Esophagus squamous epithelium (tissue), 4 donors: ENCODE measurements around the gene ADAMTSL1.

Experiments used
- CTCF ChIP-seq, 6 experiments: fragments of 450-650 bp in 4 of 6; fragments of 200-600 bp in 2 of 6; sonication (generic) in 2 of 6; IDR thresholded peaks; one replicate each; pipeline ENCODE4 v1.5.1; 2016 to 2019; ENCODE audit warnings: antibody characterized with exemption in 6 of 6, mild to moderate bottlenecking in 4 of 6, moderate library complexity in 4 of 6
- POLR2A ChIP-seq, 4 donors: fragments of 450-650 bp; IDR thresholded peaks; one replicate each; pipeline ENCODE4 v1.6.1; 2017; ENCODE audit warnings: antibody characterized with exemption in 4 of 4, mild to moderate bottlenecking in 4 of 4, moderate library complexity in 3 of 4

GRCh38 chr9:18848657-18849056 is 374.7 kb downstream of the ADAMTSL1 start:
- no peak for TF ChIP-seq POLR2A (IDR thresholded peaks at IDR 0.05)
- no peak for TF ChIP-seq CTCF (IDR thresholded peaks at IDR 0.05)
